Stimulated activated CD8-positive, alpha-beta memory T cell treated with anti-CD3 and anti-CD28 coated beads, Interleukin-12 subunit alpha, Interleukin-12 subunit beta, amount 100 ng/mL, for 24 hours (primary cell): ENCODE measurements around the gene POGZ.
A peak's percentile ranks its signal among the peaks of the same experiment; 100 is the strongest.
"Not testable (repeated sequence)": the region's sequence is repeated elsewhere in the genome, so short reads cannot be mapped to it uniquely, and the experiment has no call there.

Source experiments
- DNase-seq: peaks from one replicate; pipeline ENCODE4 v3.0.0-alpha.2; 2020; ENCODE audit errors: extremely low read depth

Gene POGZ

DNA sequence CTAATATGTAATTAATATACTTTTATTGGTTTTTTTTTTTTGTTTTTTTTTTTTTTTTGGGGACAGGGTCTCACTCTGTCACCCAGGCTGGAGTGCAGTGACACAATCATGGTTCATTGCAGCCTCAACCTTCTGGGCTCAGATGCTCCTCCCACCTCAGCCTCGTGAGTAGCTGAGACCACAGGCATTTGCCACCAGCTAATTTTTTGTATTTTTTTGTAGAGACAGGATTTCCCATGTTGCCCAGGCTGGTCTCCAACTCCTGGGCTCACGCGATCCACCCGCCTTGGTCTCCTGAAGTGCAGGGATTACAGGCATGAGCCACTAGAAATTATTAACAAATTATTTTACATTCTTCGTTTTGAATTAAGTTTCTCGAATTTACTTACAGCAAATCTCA, 16.8 kb upstream of the POGZ start:
- no peak for DNase-seq

DNA sequence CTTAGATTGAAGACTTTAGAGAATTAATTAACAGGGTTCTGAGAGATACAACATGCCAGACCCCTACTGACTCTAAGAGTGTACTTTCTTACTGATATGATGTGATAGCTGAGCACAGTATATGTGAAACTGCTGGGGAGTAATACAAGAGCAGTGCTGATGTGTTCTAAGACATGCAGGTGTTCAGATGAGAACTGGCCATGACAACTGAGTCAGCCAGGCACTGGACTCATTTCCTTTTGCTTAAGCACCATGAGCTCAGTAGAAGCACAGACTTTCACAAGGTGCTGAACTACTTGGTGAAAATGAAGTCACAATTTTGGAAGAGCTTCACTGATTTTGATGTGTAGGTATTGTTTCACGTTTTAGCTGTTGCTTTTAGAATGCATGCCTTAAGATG, 15.9 kb upstream of the POGZ start:
- no peak for DNase-seq

DNA sequence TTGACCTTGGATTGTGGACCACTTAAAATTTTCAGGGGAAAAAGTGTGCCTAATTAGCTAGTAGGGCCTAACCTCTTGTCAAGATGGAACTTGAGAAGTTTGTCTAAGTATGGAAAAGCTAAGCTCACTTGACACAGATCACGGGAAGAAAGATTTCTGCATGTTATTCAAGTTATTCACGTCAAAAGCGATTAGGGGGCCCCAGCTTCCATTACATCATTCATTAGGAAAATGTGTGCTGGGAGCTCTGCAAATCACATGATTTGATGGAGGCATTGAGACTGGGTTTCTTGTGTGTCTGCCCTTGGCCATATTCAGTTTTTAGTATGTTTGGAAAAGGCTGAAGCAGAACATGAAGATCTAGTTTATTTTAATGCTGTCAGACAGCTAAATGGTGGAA, 15.5 kb upstream of the POGZ start:
- DNase-seq: no peak

DNA sequence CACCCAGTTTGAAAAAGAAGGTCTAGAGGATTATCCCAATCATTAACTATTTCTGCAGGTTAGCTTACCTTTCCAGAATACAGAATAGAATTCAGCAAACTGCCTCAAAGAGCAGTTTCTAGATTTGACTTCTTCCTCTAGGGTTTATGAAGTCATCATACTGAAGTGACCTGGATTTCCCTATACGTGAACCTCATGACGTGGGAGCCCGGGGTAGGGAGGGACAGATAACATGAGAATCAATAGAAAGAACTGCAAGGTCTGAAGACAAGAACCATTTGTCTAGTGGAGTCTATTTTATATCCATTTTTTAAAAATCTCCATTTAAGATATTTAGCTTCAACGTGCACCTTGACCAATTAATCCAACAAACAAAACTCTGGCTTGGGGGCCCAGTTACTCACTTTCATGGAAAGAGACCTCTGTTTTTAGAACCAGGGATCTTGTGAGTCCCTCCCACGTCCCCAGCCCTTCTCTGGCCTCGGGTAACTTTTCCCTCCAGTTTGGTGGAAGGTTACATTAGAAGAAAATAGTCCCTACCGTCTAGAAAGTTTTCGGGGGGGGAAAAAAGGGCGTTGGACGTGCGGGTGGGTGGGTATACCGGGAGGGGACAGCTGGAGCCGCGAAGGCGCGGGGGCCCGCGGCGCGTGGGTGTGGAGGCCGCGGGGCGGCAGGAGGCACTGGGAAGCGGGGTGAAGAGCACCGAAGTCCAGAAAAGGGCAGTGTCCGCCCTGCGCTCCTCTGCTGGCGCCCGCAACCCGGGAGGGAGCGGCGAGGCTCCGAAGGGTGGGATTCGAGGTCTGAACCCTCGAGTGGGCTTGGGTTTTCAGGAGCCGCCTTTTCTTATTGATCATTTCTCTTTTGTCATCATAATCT, 13.8 kb upstream of the POGZ start:
- DNase-seq: no peak

DNA sequence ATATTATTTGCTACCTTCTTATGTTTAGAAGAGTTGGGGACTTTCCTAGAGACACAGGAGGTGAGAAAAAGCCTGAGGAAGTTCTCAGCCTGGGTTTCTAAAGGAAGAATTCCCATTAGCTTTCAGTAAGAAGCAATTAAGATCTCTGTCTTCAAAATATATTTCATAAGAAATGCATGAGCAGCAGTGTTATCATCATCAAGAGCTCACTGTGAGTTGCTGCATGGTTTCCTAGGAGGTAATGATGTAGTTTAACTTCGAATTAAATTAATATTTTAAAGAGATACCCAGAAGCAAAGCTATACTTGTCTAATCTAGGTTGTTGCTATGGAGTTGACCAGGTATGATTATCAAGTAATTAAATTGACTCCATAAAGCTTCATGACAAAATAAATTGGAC, 5.7 kb upstream of the POGZ start:
- no peak for DNase-seq

DNA sequence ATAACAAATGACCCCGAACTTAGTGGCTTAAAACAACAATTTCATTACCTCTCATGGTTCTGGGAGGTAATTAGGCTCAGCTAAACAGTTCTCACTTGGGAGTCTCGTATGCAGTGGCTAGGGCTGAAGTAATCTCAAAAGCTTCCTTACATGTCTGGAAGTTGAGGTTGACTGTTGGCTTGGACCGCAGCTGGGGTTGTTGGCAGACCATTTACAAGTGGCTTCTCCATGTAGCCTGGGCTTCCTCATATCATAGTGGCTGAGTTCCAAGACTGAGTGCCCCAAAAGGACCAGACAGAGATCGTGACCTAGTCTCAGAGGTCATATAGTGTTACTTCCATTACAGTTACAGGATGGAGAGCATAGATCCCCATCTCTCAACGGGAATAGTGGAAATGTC, 2.4 kb upstream of the POGZ start:
- no peak for DNase-seq

DNA sequence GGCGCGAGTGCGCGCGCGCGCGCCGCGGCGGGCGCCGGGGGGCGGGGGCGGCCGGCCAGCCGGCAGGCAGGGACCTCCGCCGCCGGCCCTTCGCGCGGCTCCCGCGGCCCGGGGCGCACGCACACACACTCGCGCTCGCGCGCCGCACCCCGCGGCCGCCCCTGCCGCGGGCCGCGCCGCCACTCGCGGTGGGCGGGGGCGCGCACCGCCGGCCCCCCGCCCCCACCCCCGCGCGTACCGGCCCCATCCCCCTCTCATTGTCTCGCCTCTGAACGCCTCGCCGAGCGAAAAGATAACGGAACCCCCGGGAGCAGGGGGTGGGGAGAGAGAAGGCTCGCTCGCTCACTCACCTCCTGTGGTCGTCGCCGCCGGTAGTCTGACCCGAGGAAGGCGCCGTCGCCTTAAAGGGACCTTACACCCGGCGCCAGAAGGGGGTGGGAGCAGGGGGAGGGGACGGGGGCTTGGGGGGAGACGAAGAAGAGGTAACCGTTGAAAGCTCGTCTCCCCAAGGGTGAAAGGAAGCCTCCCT, 428 bp downstream of the POGZ start:
- no peak for DNase-seq

DNA sequence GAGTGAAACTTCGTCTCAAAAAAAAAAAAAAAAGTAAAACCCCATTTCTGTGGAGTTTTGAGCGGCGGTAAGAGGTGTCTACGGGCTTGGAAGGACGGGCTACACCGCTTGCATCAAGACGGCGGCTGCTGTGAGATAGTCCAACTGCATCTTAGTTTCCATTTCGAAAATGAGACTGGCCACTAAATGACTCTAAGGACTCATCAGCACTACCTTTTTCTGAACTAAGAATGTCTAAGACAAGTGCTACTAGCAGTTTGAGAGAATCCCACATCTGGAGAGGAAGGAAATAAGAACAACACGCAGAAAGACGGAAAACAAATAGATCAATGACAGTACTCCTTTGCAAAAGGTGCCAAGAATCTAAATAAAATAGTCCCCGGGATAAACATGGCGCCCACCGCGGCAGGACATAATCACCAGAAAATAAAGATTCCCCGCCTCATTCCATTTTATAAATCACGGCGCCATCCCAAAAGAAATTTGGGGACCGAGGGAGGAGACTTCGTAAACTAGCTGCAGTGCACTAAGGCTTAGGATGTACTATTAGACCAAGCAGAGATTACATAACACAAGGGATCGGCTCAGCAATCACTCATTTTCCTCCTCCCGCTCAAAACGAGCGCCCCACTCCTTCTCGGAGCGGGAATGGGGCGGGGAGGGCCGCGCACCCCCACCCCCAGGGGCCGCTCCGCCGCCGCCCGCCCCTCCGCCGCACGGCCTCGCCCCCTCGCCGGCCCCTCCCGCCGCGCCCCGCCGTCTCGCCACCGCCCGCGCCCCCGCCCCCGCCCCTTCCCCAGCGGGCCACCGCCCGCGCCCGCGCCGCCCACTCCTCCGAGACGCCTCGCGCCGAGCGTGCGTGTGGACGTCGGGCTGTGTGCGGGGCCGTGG, 1.1 kb downstream of the POGZ start:
- no peak for DNase-seq

DNA sequence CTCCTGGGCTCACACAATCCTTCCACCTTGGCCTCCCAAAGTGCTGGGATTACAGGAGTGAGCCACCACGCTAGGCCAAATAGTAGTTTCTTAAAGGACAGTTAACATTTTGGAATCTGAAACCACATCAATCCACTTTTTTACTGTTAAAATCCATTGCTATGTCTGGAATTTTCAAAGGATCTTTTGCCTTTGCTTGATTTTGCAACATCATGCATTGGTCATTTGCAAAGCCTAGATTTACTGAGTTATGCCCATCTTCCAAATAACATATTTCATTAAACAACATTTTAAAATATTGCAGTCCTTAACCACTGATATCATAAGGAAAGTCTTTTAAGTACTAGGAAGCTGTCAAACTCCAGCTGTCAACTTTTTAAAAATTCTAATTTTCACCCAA, 3.3 kb downstream of the POGZ start:
- DNase-seq: no peak

DNA sequence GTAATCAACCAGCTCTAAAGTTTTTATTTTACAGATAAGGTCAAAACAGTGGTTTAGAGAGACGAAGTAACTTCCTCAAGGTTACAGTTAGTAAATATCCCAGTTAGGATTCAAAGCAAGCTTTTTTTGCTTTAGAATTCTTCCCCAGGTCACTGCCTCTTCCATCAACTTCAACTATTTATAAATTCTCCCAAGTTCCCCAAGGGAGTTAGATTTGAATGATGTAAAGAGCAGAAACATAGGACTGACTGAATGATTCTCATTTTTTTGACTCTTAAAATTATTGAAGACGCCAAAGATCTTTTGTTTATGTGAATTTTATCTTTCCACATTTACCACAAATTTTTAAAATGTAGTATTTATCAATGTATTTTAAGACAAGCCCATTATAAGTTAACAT, 4.1 kb downstream of the POGZ start:
- no peak for DNase-seq

DNA sequence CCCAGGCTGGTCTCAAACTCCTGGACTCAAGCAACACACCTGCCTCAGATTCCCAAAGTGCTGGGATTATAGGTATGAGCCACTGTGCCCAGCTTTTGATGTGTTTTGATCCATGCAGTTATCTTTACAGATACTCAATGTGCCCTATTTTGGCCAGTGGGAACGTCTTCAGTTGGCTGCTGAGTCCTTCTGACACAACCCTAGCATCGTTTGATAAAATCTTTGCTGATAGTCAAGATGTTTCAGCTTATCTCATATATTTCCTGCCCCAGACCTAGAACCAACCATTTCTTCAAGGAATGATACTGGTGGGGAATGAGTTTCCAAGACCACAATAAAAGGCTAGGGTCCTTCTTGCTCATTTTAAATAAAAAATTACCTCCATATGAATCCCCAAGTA, 11.6 kb downstream of the POGZ start:
- no peak for DNase-seq

DNA sequence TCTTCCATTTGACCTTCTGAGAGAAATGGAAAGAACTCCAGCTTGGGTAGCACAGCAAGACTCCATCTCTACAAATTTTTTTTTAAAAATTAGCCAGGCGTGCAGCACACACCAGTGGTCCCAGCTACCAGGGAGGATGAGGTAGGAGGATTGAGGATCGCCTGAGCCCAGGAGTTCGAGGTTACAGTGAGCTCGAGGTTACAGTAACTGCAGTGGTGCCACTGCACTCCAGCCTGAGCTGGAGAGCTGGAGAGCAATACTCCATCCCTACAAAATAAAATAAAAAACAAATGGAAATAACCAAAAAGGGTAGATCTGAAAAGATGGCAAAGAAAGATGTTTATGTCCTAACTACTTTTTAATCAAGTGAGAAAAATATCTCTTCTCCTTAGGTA, 14.5 kb downstream of the POGZ start:
- DNase-seq: no peak

DNA sequence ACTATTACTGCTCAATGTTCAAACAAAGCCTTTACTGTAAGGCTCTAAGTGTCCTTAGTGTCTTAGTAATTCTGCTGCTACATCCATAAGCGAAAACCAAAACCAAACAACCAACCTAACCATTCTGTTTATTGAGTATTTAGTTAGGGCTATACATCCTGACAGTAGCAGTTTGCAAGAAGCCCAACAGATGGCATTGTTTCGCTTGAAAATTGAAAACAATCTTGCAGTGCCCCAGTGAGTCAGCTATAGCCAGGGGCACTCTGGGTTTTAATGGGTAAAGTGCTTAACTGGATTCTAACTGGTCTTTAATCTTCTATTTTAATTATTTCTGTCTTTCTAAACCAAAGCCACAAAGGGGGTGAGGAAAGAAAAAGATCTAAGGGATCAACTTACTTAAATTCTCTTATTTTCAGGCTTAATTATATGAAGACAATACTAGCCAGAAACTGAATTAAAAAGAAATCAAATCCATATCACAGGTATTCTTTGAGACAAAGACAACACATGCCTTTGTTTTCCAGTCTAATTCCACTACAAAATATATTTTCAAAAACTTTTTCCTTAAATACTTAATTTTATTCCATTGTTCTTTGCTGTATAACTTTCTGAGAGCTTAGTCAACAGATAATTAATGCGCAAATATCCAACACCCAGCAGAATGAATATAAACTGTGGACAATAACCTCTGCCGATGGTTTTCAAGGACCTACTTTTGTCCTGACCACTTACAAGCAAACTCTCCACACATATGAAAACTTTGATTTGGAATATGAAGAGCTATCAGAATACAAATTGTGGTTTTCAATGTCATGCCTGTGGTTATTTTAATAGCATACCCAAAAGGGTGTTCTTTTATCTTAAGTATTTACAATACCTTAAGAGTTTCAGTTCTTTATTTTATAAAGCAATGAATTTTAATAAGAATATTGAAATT, 15.2 kb downstream of the POGZ start:
- peak; percentile 19 for DNase-seq

DNA sequence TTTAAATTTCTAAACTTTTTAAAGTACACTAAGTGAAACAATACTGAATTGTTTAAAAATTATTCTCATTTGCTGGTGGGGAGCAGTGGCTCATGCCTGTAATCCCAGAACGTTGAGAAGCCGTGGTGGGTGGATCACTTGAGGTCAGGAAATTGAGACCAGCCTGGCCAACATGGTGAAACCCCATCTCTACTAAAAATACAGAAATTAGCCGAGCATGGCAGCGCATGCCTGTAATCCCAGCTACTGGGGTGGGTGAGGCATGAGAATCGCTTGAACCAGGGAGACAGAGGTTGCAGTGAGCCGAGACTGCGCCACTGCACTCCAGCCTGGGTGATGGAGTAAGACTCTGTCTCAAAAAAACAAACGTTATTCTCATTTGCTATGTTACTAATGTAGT, 21.9 kb downstream of the POGZ start:
- DNase-seq: not testable (repeated sequence)

DNA sequence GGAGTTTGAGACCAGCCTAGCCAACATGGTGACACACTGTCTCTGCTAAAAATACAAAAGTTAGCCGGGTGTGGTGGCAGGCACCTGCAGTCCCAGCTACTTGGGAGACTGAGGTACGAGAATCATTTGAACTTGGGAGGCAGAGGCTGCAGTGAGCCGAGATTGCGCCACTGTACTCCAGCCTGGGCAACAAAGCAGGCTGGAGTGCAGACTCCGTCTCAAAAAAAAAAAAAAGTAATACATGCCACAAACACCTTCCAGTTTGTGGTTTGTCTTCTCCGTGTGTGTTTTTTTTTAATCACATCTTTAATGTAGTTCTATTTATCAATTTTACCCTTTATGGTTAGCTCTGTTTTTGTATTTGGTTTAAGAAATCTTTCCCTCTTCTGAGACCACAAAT, 22.3 kb downstream of the POGZ start:
- no peak for DNase-seq

DNA sequence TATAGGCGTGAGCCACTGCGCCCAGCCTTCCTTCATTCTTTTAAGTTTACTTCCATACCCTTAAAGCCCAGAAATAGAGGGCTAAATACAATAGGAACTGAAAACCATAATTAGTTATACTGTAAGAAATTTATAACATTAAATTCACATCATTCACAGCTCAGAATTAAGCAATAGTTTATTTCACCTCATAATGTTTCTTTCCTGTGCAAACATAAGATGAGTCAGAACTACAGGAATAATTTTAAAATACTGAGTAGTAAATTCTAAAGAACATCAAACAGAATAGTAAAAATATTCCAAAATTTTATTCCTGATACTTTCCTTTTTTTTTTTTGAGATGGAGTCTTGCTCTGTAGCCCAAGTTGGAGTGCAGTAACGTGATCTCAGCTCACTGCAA, 24.1 kb downstream of the POGZ start:
- DNase-seq: no peak

DNA sequence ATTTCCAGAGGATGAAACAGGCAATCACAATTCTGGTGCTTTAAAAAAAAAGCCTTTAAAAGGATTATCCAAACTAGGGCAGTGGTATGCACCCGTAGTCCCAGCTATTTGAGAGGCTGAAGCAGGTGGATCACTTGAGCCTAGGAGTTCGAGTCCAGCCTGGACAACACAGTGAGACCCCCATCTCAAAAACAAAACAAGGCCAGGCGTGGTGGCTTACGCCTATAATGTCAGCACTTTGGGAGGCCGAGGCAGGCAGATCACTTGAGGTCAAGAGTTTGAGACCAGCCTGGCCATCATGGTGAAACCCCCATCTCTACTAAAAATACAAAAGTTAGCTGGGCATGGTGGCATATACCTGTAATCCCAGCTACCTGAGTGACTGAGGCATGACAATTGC, 25.5 kb downstream of the POGZ start:
- DNase-seq: not testable (repeated sequence)

DNA sequence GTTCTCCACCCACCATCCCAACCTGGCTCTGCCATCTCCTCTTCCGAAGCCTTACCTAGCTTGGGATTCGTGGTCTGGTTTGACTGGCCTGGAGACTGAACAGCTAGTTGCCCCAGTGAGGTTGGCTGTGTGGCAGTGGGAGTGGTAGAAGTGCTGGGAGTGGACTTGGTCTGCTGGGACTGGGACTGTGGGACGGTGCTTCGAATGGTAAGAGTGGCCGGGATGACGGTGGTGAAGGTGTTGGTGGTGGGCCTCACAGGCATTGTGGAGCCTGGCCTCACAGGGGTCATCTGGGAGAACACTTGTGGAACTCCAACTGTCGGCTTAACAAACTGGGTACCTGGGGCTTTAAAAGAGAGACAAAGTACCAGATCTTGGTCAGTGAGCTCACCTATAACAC, 31.2 kb downstream of the POGZ start:
- DNase-seq: no peak

DNA sequence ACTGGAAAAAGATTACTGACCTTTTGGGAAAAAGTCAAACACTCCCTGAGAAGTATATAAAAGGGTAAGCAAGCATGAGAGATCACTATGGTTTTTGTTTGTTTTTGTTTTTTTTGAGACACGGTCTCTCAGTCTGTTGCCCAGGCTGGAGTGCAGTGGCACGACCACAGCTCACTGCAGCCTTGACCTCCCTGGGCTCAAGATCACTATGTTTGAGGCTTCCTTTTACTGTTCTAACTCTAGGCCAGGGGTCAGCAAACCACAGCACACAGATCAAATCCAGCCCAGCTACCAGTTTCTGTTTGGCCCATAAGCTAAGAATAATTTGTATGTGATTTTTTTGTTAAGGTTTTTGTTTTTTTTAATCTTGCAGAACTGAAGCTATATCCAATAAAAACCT, 34.2 kb downstream of the POGZ start:
- no peak for DNase-seq

DNA sequence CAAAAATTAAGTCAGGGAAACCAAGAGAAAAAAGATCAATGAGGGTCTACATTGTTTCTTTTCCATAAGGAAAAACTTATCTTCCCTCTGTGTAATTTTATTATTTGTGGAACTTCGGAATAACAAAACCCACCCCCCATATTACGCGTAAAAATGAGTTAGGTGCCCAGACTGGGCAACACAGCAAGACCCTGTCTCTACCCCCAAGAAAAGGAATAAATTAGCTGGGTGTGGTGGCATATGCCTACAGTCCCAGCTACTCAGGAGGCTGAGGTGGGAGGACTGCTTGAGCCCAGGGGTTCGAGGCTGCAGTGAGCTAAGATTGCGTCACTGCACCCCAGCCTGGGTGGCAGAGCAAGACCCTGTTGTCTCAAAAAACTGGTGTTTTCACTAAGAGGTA, 39.5 kb downstream of the POGZ start:
- DNase-seq: no peak

DNA sequence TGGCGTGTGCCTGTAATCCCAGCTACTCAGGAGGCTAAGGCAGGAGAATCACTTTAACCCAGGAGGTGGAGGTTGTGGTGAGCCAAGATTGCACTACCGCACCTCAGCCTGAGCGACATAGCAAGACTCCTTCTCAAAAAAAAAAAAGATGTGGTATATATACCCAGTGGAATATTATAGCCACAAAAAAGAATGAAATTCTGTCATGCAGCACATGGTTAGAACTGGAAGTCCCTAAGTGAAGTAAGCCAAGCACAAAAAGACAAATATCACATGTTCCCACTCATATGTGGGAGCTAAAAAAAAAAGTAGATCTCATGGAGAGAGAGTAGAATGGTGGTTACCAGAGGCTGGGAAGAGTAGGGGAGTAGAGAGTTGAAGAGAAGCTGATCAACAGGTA, 41.2 kb downstream of the POGZ start:
- no peak for DNase-seq

DNA sequence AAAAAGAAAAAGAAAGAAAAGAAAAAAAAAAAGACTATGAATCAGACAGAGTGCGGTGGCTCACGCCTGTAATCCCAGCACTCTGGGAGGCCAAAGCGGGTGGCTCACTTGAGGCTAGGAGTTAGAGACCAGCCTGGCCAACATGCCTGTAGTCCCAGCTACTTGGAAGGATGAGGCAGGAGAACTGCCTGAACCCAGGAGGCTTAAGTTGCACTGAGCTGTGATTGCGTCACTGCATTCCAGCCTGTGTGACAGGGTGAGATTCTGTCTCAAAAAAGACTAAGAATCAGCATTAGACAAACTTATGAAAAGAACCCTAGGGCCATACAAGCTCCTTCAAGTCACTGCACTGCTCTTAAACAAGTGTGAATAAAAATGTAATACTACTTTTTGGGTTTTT, 43.1 kb downstream of the POGZ start:
- DNase-seq: no peak
